ENCODE data around the gene PCDHGA1. TPM values are rescaled to one million over a fixed set of nuclear protein-coding genes. Genes with fewer than 3 reads are reported as not detected.
"Not testable (repeated sequence)": the region's sequence is repeated elsewhere in the genome, so short reads cannot be mapped to it uniquely, and the experiment has no call there.

PCDHGA1 gene
- total and polyA plus RNA-seq, 2 experiments from 2014 or later = 1.2 to 1.7 TPM

DNA sequence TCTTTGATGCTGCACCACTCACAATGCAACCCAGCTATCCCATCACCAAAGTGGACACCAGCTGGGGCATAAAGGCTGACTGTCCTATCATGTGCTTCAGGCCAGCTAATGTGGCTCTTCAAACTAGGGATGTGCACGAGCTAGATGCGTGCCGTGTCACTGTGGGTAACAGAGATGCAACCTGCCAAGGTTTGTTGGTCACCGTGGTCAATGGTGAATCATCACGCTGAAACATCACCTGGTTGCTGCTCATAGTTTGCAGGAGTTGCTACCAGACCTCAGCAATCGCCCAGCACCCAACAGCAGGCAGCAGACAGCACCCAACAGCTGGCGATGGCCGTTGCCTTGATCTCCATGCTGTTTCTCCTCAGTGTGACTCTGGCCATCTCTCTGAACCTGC, 2.1 kb upstream of the PCDHGA1 start:
- H3K9me3 ChIP-seq (ENCODE audit: low read depth) = no peaks in the 10 kb centered on the region
- H3K36me3 ChIP-seq = no peaks in the 10 kb centered on the region
- H3K27me3 ChIP-seq = no peaks in the 10 kb centered on the region
- no peak for DNase-seq (ENCODE audit: low read depth in 1 of 2, low spot score in 1 of 2)
- no peak overlapping the region for H3K27ac ChIP-seq
- TF ChIP-seq, protein P1, sequence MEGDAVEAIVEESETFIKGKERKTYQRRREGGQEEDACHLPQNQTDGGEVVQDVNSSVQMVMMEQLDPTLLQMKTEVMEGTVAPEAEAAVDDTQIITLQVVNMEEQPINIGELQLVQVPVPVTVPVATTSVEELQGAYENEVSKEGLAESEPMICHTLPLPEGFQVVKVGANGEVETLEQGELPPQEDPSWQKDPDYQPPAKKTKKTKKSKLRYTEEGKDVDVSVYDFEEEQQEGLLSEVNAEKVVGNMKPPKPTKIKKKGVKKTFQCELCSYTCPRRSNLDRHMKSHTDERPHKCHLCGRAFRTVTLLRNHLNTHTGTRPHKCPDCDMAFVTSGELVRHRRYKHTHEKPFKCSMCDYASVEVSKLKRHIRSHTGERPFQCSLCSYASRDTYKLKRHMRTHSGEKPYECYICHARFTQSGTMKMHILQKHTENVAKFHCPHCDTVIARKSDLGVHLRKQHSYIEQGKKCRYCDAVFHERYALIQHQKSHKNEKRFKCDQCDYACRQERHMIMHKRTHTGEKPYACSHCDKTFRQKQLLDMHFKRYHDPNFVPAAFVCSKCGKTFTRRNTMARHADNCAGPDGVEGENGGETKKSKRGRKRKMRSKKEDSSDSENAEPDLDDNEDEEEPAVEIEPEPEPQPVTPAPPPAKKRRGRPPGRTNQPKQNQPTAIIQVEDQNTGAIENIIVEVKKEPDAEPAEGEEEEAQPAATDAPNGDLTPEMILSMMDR (IDR thresholded peaks at IDR 0.05; ENCODE audit: low read depth, low read length) = no peak
- H3K4me3 ChIP-seq = no peak overlapping the region
- no peaks in the 10 kb centered on the region for H3K4me1 ChIP-seq (ENCODE audit: low read depth)

DNA sequence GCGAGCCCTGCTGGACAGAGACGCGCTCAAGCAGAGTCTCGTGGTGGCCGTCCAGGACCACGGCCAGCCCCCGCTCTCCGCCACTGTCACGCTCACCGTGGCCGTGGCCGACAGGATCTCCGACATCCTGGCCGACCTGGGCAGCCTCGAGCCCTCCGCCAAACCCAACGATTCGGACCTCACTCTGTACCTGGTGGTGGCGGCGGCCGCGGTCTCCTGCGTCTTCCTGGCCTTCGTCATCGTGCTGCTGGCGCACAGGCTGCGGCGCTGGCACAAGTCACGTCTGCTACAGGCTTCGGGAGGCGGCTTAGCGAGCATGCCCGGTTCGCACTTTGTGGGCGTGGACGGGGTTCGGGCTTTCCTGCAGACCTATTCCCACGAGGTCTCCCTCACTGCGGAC, 2.3 kb downstream of the PCDHGA1 start:
- not testable (repeated sequence) for H3K36me3 ChIP-seq, H3K27ac ChIP-seq

DNA sequence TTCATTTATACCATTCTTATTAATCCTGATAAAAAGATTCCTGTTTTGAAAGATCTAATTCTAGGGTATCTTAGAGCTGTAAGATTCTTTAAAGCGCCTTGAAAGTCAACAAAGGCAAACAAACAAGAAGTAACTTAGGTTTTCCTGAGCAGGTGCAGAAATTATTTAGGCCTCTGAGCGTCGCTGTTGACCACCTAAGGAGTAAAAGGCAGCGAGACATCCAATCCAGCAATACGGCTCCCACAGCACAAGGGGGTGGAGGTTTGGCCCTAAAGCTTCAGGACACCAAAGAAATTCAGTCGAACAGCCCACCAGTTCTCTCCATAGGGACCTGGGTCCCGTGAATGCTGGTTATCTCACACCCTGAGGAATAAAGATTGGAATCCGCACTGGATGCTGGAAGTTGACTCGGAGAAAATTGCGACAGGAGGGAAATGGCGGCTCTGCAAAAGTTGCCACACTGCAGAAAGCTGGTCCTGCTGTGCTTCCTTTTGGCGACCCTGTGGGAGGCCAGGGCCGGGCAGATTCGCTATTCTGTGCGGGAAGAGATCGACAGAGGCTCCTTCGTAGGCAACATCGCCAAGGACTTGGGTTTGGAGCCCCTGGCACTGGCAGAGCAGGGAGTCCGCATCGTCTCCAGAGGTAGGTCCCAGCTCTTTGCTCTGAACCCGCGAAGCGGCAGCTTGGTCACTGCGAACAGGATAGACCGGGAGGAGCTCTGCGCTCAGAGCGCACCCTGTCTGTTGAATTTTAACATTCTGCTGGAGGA, 8.4 kb downstream of the PCDHGA1 start, which contains the start of gene PCDHGA2:
Gene PCDHGA2, plus strand, starts transcription at position 223 of the 769 bp plus-strand sequence.
- Histone ChIP-seq H3K9me3 (ENCODE audit: low read depth) (no peaks in the 10 kb centered on the region), H3K4me3 (no peak within 1 kb of the TSS), H3K27me3 (no peaks in the 10 kb centered on the region), H3K27ac (no peak within 1 kb of the TSS), H3K4me1 (ENCODE audit: low read depth) (no peaks in the 10 kb centered on the region), H3K36me3 (no peaks in the 10 kb centered on the region)
- TF ChIP-seq, protein P1 (IDR thresholded peaks at IDR 0.05; ENCODE audit: low read depth, low read length) = peak; percentile 55
- DNase-seq (ENCODE audit: low read depth in 1 of 2, low spot score in 1 of 2) = peak in 1 of 2 donors; percentile 66

More for the DNA sequence above, 2.3 kb downstream of the PCDHGA1 start:
- DNase-seq (ENCODE audit: low read depth in 1 of 2, low spot score in 1 of 2); H3K4me3 ChIP-seq; H3K4me1 ChIP-seq (ENCODE audit: low read depth); H3K27me3 ChIP-seq; H3K9me3 ChIP-seq (ENCODE audit: low read depth): not testable (repeated sequence)

DNA sequence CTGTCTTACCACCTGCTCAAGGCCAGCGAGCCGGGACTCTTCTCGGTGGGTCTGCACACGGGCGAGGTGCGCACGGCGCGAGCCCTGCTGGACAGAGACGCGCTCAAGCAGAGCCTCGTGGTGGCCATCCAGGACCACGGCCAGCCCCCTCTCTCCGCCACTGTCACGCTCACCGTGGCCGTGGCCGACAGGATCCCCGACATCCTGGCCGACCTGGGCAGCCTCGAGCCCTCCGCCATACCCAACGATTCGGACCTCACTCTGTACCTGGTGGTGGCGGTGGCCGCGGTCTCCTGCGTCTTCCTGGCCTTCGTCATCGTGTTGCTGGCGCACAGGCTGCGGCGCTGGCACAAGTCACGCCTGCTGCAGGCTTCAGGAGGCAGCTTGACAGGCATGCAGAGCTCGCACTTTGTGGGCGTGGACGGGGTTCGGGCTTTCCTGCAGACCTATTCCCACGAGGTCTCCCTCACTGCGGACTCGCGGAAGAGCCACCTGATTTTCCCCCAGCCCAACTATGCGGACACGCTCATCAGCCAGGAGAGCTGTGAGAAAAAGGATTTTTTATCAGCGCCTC, 10.6 kb downstream of the PCDHGA1 start:
- not testable (repeated sequence) for H3K9me3 ChIP-seq (ENCODE audit: low read depth); H3K27ac ChIP-seq; H3K36me3 ChIP-seq; H3K27me3 ChIP-seq; DNase-seq (ENCODE audit: low read depth in 1 of 2, low spot score in 1 of 2); H3K4me3 ChIP-seq; H3K4me1 ChIP-seq (ENCODE audit: low read depth)

DNA sequence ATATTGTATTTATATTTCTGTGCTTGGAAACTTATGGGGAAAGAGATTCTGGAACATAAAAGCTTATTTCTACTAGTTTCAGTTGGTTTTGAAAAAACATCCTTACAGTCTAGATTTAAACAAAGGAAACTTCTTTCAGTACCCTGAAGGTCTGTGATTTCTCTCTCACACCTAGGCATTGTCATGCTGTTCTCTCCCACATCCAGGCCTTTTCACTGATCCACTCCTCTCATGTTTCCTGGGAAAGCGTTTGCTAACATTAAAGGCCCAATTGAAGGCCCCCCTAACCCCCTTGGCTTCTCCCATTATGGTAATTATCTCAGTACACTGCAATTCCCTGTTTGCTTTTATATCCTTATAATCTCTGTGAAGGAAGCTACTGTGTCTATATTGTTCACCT, 12.5 kb downstream of the PCDHGA1 start:
- TF ChIP-seq, protein P1 (IDR thresholded peaks at IDR 0.05; ENCODE audit: low read depth, low read length) = no peak
- peak in 1 of 2 donors; percentile 20 for DNase-seq (ENCODE audit: low read depth in 1 of 2, low spot score in 1 of 2)
- no peak overlapping the region for H3K4me3 ChIP-seq
- H3K27ac ChIP-seq = peak overlapping the region; percentile 60
- no peaks in the 10 kb centered on the region for H3K27me3 ChIP-seq
- H3K9me3 ChIP-seq (ENCODE audit: low read depth) = no peaks in the 10 kb centered on the region
- no peaks in the 10 kb centered on the region for H3K36me3 ChIP-seq
- H3K4me1 ChIP-seq (ENCODE audit: low read depth) = no peaks in the 10 kb centered on the region

DNA sequence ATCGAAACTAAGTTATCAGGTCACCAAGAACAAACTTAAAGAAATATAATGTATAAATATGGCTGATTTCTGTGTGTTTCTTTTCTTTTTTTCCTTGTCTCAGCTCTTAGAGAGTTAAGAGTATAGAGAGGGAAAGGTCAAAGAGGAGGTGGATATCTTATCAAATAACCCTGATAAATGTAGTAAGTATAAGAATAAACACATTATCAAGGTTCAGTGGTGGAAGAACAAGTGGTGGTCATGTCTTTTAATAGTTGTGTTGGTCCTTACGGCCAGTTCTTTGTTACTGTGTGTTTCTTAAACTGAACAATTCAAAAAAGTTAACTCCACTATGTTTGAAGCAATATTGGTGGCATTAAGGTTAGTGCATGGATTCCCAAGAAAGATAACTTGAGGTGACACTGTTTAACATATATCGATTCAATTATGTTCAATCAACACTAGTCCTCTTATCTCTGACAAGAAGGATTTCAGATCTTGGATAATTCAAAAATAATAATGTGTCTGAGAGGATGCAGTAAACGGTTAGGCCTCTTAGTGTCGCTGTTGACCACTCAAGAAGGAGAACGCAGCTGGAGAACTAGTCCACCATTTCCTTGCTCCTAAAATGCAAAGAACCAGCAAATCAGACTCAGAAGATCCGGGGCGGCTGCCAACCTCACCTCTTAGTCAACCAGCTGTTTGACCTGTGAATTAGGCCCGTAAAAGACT, 13.1 kb downstream of the PCDHGA1 start, which contains the start of gene PCDHGA3:
Gene PCDHGA3, plus strand, starts transcription at position 588 of the 711 bp plus-strand sequence. CDS start 205 bp downstream, outside the sequence.
- no peaks in the 10 kb centered on the region for H3K27me3 ChIP-seq
- H3K27ac ChIP-seq = peak within 1 kb of the TSS; percentile 60
- no peaks in the 10 kb centered on the region for H3K4me1 ChIP-seq (ENCODE audit: low read depth)
- no peaks in the 10 kb centered on the region for H3K9me3 ChIP-seq (ENCODE audit: low read depth)
- DNase-seq (ENCODE audit: low read depth in 1 of 2, low spot score in 1 of 2) = peak in 1 of 2 donors; percentile 63
- no peaks in the 10 kb centered on the region for H3K36me3 ChIP-seq
- TF ChIP-seq, protein P1 (IDR thresholded peaks at IDR 0.05; ENCODE audit: low read depth, low read length) = peak; percentile 42
- H3K4me3 ChIP-seq = no peak within 1 kb of the TSS

All from cardiac muscle cell (in vitro differentiated cells and primary cell).